Measurements from ENCODE around the gene HDGFL2.
"Not testable (repeated sequence)": the region's sequence is repeated elsewhere in the genome, so short reads cannot be mapped to it uniquely, and the experiment has no call there.

HDGFL2 gene

DNA sequence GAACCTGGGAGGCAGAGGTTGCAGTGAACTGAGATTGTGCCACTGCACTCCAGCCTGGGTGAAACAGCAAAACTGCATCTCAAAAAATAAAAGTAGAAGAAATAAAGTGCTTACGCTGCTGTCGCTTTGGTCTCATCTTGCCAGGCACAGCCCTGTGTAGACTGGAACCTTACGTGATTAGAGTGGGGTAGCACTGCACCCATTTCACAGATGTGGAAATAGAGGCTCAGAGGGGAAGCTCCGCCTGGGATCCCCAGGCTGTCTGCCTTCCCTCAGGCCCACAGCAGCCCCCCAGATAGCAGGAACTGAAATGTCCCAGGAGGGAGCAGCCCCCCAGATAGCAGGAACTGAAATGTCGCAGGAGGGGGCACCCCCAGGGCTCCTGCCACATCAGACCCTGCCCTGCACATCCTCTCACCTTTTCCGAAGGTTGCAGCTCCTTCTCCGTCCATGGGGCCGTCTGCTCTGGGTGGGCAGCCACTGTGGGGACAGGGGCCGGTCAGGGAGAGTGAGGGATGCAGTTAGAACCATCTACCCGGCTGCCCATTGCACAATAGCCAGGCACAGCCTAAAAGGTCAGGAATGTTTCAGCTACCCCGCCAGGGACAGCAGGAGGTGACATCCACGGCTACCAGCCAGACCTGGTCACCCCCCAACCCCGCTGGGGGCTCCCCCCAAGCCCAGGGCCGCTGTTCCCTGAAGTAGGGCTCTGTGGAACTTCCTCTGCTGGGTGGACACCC lies 44.3 kb downstream of the HDGFL2 start:
- no peak for DNase-seq (ENCODE audit: low read depth in 2 of 2)

DNA sequence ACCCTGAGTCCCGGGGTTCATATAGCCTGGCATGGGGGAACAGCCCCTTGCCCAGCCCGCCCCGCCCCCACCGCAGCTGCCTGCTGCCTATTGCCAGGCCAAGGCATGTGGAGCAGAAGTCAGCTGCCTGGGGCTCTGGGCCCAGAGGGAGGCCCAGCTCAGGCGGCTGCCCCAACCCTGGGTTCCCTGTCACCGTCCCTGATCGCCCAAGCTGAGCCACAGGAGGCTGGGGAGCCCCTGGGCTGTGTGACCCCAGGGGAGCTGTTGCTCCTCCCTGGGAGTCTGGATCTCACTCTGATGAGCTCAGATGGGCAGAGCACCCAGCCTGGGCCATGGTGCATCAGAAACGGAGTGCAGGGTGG lies 44.8 kb downstream of the HDGFL2 start:
- DNase-seq (ENCODE audit: low read depth in 2 of 2), result no peak

DNA sequence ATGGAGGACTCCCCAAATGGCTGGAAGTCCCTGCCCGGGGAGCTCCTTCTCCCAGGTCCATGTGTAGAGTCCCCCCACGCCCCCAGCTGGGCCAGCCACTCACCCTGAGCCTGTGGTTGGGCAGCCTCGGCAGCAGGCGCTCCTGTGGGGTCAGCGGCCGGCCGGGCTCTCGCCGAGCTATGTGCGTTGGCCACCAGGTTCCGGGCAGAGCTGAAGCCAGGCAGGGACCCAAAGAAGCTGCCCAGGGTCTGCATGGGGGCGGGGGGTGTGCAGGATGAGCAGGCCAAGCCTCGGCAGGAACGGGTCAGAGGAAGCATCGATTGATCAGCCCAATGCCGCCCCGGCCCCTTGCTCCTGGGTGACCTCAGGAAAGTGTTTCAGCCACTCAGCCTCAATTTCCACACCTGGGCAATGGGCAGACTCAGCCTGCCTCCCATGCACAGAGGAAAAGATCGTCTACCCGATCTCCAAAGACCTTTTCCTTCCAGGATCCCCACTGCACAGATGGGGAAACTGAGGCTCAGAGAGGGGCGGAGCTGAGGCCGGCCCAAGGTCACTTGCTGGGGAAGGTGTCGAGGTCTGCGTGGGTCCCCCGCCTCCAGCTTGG lies 45.5 kb downstream of the HDGFL2 start:
- no peak for DNase-seq (ENCODE audit: low read depth in 2 of 2)

DNA sequence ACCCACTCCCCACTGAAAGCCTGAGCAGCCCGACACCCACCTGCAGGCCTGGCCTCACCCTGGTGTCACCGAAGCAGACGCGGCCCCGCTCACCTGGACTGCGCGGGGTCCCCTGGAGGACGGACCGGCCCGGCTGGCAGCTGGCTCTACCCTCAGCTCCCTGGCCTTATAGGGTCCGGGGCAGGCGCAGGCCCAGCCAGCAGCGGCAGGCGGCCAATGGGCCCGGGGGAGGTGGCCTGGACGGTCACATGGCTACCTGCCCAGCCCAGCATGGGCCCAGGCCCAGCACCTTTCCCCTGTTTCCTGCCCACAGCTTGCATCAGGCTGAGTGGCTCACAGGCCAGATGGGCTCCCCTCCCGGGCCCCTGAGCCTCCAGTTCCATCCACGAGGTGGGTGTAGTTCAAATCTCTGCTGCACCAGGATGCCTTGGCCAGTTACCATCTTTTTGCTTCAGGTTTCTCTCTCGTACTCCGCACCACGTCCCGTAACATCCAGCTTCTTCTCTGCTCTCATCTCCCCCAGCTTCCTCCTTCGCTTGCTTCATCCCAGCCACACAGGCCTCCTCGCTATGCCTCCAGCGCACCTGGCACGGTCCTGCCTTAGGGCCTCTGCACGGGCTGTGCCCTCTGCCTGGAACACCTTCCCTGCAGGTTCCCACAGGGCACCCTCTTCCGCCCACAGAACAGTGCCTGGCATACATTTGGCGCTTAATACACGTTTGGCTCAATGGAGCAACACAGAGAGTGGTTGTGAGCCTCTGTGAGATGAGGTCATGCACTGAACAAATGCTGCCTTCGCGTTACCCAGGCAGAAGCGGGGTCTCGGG lies 46.5 kb downstream of the HDGFL2 start, which contains the start of gene PLIN4:
Gene PLIN4, minus strand, starts transcription at position 142 of the 827 bp plus-strand sequence. CDS start 214 bp downstream, outside the sequence.
- DNase-seq (ENCODE audit: low read depth in 2 of 2), result no peak

DNA sequence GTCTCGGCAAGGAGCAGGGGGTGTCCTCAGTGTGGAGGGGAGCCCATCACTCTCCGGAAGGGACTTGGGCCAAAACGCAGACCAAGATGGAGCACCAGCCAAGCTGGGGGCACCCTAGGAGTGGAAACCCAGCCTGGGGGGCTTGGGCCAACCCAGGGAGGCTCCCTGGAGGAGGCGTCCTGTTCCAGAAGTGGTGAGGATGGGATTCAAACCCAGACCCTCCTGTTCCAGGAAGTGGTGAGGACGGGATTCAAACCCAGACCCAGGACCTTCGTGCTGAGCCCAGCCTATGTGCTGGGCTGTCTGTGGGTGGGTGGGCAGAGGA lies 47.0 kb downstream of the HDGFL2 start:
- DNase-seq (ENCODE audit: low read depth in 2 of 2), result no peak

DNA sequence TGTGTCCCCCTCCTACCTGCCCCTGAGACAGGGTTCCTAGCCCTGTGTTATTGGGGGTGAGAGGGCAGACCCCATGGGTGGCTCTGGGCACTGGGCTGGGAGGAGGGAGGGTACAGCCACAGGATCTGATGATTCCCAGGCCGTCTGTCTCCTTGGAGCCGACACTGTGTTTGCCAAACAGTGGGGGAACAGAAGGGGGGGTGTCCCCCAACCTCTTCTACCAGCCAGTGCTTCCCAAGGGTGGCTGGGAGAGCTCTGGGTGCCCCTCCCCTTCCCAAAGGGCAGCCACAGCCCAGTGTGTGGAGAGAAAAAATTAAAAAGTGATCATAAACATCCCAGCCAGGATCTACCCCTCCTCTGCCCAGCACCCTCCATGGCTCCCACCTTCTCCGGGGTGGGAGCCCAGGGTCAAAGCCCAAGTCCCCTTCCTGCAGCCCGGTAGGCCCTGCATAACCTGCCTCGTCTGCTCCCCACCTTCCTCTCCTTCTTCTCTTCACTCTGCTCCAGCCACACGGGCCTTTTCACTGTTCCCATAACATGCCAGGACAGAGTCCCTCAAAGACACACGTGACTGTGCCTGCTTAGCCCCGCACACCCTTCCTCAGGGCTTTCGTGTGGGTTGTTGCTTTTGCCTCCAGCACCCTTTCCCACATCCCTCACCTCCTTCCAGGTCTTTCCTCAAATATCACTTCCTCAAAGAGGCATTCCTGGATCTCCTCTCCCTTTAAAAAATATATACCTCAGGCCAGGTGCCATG lies 47.6 kb downstream of the HDGFL2 start:
- no peak for DNase-seq (ENCODE audit: low read depth in 2 of 2)

DNA sequence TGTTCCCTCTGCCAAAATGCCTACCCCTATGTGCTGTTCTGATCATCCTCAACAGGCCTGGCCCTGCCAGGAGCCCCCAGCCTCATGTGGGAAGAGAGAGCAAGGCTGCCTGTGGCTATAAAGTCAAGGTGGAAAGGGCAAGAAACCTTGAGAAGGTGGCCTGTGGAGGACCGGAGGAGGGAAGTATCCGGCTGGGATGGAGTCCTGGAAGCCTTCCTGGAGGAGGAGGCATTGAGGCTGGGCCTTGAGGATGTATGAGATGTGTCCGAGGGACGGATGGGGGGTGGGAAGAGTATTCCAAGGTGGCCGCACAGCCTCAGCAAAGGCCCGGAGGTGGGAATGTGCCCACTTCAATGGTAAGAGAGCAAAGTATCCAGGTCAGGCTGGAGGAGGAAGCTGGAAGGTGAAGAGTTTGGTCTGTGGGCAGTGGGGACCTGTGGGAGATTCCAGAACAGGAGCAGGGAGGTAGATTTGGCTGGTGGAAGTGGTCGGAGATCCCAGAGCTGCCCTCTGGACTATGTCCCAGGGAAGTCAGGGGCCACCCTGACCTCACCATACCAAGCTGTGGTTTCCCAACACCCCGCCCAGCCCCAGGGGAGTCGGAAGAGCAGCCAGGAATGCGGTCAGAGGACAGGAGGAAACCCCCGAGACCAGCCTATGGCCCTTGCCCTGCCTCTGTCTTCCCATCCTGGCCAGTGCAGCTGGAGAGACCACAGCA lies 49.2 kb downstream of the HDGFL2 start:
- DNase-seq (ENCODE audit: low read depth in 2 of 2), result no peak

DNA sequence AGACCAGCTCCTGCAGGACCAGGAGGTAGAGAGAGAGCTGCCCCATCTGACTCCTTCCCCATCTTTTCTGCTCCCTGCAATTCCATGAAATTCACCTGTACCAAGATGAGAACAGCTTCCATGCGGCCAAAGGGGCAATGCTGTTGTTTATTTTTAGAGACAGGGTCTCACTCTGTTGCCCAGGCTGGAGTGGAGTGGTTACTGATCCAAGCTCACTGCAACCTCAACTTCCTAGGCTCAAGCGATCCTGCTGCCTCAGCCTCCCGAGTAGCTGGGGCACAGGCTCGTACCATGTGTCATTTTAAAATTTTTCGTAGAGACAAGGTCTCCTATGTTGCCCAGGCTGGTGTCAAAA lies 49.8 kb downstream of the HDGFL2 start:
- no peak for DNase-seq (ENCODE audit: low read depth in 2 of 2)

DNA sequence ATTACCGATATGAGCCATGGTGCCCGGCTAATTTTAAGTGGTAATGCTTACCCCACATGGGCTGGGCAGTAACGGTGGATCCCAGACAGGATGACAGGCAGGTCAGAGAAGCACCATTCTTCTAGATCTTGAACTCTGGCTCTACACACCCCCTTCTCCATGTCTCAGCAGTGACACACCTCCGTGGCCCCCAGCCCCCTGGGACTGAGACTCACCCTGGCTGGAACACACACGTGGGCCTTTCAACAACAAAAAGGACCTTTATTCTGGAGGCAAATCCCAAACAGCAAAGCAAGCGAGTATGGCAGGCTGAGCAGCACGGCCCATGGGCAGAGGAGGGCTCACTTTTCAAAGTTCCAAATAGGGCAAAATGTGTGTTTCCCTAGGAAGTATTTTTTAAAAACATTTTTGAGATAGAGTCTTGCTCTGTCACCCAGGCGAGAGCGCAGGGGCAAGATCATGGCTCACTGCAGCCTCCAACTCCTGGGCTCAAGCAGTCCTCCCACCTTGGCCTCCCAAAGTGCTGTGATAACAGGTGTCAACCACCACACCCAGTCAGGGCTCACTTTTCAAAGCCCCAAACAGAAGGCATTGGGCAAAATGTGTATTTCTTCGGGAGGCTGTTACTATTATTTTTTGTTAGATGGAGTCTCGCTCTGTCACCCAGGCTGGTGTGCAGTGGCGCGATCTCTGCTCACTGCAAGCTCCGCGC lies 50.4 kb downstream of the HDGFL2 start:
- no peak for DNase-seq (ENCODE audit: low read depth in 2 of 2)

DNA sequence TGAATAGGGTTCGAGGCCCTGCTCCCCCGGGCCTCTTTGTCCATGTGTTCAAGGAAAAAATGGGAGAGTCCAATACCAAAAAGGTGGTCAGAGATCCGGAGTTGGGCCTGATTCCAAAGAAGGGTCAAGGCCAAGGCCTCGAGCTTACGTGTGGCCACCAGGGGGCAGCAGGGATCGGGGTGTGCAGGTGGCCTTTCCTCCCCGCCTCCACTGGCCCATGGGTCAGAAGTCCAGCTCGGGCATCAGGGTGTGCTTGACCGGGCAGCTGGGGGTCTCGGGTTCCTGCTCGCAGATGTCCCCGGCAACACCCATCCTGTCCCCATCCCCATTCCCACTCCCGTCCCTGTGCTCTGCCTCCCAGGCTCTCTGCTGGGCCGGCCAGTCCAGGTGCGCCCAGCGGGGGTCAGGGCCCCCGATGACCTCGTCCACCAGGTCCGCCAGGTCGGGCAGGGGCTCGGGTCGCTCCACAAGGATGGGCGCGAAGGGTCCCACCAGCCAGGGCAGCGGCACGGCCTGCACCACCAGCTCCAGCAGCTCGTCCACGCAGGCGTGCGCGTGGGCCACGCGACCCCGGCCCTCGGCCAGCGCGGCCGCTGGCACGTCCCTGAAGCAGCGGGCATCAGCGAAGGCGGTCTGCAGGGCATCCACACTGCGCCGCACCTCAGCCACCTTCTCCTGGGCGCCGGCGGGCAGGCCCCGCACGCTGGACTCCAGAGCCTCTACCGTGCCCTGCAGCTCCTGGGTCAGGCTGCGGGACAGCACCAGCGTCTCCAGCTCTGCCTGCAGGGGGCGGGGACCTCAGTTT lies 51.4 kb downstream of the HDGFL2 start:
- DNase-seq (ENCODE audit: low read depth in 2 of 2), result no peak

DNA sequence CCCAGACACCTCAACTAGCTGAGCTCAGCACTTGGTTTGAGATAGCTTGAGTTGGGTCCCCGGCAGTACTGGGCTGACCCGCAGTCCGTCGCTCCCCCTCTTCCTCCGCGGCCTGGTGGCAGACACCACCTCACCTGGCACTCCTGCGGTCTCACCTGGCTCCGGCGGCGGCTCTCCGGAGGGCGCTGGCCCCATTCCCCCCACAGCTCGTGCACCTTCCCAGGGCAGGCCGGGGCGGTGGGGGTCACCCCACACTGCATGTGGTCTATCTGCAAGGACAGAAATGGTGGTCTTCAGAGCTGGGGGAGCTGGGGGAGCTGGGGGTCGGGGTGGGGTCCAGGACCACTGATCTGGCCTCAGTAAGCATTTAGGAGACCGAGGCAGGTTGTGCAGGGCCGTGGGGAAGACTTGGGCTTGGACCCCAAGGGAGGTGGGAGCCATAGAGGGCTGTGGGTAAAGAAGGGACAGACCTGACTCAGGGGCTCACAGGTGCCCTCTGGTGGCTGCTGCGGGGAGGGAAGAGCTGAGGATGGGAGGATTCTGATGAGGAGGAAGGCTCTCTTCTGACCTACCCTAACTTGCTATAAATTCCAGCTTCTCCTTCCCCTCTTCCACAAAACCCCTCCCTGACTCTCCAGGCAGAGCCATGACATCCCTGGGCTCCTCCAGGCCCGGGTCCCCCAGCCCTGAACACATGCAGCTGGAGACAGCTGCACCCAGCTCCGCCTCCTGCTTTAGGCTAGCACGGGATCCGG lies 52.9 kb downstream of the HDGFL2 start:
- peak; percentile 53 to 63 for DNase-seq (ENCODE audit: low read depth in 2 of 2)

DNA sequence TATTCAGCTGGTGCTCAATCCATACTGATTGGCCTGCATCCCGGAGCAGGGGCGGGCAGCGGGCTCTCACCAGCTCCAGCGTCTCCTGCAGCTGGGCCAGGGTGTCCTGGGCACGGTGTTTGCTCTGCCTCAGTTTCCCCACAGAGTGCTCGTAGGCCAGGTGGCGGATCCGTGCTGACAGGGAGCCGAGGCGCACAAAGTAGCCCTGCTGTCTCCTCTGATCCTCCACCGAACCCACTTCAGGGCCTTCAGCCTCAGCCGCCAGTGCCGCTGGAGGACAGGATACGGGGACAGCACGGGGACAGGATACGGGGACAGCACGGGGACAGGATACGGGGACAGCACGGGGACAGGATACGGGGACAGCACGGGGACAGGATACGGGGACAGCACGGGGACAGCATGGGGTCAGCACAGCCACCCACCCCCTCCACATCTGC lies 53.5 kb downstream of the HDGFL2 start:
- DNase-seq (ENCODE audit: low read depth in 2 of 2), result no peak

DNA sequence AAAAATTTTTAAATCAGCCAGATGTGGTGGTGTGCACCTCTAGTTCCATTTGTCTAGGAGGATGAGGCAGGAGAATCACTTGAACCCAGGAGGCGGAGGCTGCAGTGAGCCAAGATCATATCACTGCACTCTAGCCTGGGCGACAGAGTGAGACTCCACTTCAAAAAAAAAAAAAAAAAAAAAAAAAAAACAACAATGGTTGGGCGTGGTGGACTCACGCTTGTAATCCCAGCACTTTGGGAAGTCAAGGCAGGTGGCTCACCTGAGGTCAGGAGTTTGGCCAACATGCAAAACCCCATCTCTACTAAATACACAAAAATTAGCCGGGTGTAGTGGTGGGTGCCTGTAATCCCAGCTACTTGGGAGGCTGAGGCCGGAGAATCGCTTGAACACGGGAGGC lies 55.3 kb downstream of the HDGFL2 start:
- not testable (repeated sequence) for DNase-seq (ENCODE audit: low read depth in 2 of 2)

DNA sequence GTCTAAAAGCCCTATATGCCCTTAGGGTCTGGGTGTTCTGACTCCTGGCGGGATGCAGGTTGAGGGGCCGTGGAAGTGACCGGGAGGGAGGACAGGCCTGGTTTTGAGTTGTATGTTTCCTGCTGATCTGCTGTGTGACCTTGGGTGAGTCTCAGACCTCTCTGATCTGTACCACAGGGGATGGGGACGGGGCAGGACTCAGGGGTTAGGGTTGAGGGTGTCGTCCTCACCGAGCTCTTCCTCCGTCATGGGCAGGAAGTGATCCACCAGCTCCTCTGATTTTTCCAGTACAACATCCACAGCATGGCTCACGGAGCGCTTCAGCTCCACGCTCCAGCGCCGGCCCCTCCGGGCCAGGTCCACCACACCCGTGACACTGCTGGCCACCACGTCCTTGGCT lies 56.7 kb downstream of the HDGFL2 start:
- DNase-seq (ENCODE audit: low read depth in 2 of 2), result no peak

DNA sequence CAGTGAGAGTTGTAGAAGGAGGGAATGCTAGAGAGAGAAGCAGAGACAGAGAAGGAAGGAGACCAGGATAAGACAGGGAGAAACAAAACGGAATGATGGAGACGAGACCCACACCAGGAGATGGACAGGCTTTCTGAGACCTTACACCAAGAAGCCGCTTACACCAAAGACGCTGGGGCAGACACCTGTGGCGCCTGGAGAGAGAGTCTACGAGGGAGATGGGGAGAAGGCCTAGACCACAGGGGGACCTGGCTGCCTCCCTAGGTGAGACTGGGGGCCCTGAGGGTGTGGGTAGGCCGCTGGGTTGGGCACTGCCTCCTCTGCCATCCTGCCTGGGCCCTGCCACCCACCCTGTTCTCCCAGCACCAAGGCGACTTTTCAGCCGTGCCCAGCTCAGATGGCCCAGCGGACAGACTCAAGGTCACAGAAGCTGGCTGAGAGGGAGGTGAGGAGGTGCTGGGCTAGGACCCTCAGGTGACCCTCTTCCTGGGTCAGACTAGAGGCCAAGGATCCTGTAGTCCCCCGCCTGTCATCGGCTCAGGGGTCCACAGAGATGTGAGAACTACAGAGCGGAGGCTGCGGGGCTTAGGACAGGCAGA lies 57.9 kb downstream of the HDGFL2 start:
- DNase-seq (ENCODE audit: low read depth in 2 of 2), result no peak

DNA sequence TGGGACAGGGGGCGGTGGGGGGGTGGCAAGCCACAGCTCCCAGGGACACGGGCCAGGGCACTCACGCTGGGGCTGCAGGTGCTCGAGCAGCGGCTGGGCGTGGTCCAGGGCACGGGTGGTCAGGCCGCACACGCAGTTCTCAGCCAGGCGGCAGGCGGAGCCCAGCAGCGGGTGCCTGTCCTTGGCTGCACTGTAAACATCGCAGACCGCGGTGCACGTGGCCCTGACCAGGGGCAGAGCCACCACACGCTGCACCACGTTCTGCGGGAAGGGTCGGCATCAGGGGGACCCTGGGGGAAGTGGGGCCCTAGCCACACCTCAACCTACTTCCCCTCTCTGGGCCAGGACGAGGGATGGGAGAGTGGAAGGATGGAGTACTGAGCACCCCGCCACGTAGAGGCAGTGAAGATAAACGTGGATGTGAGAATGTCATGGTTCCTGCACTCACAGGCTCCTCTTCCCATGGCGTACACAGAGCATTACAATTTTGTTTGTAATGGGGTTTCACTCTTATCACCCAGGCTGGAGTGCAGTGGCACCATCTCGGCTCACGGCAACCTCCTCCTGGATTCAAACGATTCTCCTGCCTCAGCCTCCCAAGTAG lies 59.6 kb downstream of the HDGFL2 start:
- no peak for DNase-seq (ENCODE audit: low read depth in 2 of 2)

DNA sequence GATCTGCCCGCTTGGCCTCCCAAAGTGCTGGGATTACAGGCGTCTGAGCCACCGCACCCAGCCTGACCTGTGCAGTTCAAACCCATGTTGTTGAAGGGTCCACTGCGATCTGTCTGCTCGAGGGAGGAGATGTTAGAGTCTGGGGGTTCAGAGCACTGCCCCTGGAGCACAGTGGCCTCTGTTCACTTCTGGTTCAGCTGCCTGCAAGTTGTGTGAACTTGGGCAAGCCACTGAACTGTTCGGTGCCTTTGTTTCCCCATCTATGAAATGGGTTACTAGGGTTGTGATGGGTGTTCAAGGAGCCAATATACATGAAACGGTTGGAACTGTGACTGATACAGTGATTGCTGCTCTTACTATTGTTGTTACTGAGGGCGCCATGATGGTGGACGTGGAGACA lies 61.2 kb downstream of the HDGFL2 start:
- DNase-seq (ENCODE audit: low read depth in 2 of 2), result no peak

DNA sequence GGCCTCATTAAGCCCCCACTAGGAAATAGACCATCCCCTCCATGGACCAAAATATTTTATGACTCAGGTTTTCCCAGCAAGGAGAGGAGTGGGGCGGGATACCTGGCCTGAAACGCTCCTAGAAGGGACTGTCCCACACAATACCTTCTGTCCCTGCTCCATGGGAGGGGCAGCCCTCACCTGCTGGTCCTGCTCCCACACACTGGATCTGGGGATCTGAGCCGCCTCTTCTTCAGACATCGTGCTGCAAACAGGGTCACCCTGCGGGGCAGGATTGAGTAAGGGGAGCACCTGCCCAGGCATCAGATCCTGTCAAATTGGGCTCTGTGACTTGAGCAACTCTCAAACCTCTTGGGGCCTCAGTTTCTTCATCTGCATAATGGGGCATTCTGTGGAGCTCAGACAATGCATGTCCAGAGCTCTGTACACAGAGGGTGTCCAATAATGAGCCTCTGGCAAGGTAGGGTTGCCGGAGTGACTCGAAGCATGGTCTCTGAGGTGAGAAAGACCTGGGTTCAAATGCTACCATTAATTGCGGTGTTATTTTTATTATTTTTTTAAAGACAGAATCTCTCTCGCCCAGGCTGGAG lies 61.8 kb downstream of the HDGFL2 start:
- no peak for DNase-seq (ENCODE audit: low read depth in 2 of 2)
